Epithelial cell of esophagus (primary cell): ENCODE results near the gene AREL1.
A peak's percentile ranks its signal among the peaks of the same experiment; 100 is the strongest.

Source experiments
- DNase-seq: peaks from one replicate; pipeline ENCODE4 v3.0.0; 2010; ENCODE audit warnings: low read depth
- H3K4me3 ChIP-seq: 2 replicates; pipeline ENCODE4 v1.5.1; 2011; ENCODE audit warnings: mild to moderate bottlenecking, low read length, control low read depth
- TF ChIP-seq, protein P1 (sequence below): IDR thresholded peaks from 2 replicates; pipeline ENCODE4 v1.5.1; 2011; ENCODE audit warnings: low read depth, mild to moderate bottlenecking, low read length, control low read depth, inconsistent platforms; ENCODE audit not compliant: insufficient read depth; ENCODE audit errors: missing control alignments

AREL1 gene

DNA sequence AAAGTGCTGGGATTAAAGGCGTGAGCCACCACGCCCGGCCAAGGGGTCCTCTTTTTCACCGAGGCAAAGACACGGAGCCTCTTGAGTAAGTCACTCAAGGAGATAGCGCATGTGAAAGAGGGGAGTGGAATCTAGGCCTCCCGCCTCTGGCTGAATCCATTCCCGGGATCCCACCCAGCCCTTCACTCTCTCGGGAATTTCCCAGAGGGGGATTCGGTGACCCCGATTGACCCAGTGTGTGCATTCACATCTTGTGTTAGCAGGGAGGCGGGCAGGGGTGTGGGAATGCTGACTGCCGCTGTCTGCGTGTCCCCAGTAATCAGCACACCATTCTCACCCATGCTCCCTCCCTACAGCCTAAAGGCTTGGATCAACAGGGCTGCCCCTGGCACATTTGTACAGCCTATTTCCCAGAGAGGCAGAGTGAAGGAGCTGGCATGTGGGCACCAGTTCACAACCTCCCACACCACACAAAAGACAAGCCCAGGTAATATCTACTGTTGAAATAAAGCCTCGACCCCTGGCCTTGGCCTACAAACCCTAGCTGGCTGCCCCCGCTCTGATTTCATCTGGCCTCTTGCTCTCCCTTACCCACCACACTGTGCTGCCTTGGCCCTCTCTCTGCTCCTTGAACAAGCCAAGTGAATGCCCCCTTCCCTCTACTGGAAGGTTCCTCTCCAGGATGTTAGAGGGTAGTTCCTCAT is 99.5 kb downstream of the AREL1 start:
- TF ChIP-seq, protein P1, sequence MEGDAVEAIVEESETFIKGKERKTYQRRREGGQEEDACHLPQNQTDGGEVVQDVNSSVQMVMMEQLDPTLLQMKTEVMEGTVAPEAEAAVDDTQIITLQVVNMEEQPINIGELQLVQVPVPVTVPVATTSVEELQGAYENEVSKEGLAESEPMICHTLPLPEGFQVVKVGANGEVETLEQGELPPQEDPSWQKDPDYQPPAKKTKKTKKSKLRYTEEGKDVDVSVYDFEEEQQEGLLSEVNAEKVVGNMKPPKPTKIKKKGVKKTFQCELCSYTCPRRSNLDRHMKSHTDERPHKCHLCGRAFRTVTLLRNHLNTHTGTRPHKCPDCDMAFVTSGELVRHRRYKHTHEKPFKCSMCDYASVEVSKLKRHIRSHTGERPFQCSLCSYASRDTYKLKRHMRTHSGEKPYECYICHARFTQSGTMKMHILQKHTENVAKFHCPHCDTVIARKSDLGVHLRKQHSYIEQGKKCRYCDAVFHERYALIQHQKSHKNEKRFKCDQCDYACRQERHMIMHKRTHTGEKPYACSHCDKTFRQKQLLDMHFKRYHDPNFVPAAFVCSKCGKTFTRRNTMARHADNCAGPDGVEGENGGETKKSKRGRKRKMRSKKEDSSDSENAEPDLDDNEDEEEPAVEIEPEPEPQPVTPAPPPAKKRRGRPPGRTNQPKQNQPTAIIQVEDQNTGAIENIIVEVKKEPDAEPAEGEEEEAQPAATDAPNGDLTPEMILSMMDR = no peak
- no peak overlapping the region for H3K4me3 ChIP-seq
- no peak for DNase-seq

DNA sequence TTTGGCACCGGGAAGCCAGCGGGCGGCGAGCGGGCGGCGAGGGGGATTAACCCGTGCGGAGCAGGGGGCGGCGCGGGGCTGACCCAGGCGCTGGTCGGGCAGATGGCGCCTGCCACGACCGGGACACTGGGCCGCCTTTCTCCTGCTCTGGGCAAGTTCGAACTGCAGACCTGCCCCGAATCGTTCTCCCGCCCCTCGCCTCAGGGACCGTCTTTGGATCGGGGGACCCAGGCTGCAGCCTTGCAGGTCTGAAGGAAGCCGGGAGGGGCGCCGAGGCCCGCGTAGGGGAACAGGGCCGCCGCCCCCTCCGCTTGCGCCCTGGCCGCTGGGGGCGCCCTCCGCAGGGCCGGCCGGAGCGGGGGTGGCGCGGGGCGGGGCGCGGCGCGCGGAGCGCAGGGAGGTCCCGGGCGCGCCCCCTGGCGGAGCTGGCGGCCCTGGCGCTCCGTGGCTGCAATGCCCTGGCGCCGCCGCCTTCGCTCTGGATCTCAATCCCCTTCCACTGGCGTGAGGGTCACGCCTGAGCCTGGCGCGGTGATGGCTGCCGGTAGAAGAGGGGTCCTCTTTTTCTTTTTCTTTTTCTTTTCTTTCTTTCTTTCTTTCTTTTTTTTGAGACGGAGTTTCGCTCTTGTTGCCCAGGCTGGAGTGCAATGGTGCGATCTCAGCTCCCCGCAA is 100.4 kb downstream of the AREL1 start:
- TF ChIP-seq, protein P1 = peak; percentile 38
- peak overlapping the region; percentile 56 for H3K4me3 ChIP-seq
- peak; percentile 75 for DNase-seq

DNA sequence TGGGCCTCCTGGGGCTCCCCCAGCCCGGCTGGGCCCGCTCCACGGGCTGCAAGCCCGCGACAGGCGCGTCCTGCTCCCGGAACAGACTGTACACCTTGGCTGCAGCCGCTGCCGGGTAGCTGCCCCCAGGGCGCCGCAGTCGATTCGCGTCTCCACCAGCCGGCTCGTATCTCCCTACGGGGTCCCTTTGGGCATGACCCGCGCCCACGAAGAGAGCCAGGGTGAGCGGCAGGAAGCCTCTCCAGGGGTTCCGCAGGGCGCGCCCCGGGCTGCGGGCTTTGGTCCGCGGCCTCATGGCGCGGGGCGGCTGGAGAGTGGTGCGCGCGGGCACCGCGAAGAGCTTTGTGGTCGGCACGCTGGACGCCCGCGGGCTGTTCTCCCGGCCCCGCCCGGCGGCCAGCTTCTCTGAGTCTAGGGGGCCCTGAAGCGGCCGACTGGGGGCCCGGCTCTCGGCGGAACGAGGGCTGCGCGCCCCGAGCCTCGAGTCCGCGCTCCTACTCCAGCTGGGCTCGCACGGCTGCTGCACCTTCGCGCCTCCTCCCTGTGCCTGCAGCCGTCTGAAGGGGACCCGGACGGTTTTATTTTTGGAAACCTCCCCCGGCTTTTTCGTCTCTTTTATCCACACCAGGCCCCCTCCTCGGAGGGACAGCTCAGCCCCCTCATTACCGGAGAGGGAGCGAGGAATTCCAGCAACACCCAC is 101.1 kb downstream of the AREL1 start, which contains the start of gene LTBP2:
Gene LTBP2, minus strand, starts transcription at position 588 of the 700 bp plus-strand sequence. Its CDS starts 293 bp downstream, at position 295.
- H3K4me3 ChIP-seq = peak within 1 kb of the TSS; percentile 56
- TF ChIP-seq, protein P1 = no peak
- DNase-seq = peak; percentile 27
